LNCaP clone FGC (cell line): ENCODE measurements around the gene DPM2.

Experiments used
- DNase-seq: peaks from one replicate; pipeline ENCODE4 v3.0.0-alpha.2; 2011; ENCODE audit warnings: low read depth
- H3K4me3 ChIP-seq: 2 replicates; pipeline ENCODE4 v1.5.1; 2011; ENCODE audit warnings: mild to moderate bottlenecking, low read depth, low read length, control low read depth
- TF ChIP-seq, protein P1 (sequence below): IDR thresholded peaks from 2 replicates; pipeline ENCODE4 v1.5.1; 2012; ENCODE audit warnings: mild to moderate bottlenecking; ENCODE audit not compliant: control insufficient read depth, insufficient read depth; ENCODE audit errors: extremely low read depth

DPM2 gene

GRCh38 chr9:127908660-127908926, 29.1 kb downstream of the DPM2 start:
- TF ChIP-seq, protein P1, sequence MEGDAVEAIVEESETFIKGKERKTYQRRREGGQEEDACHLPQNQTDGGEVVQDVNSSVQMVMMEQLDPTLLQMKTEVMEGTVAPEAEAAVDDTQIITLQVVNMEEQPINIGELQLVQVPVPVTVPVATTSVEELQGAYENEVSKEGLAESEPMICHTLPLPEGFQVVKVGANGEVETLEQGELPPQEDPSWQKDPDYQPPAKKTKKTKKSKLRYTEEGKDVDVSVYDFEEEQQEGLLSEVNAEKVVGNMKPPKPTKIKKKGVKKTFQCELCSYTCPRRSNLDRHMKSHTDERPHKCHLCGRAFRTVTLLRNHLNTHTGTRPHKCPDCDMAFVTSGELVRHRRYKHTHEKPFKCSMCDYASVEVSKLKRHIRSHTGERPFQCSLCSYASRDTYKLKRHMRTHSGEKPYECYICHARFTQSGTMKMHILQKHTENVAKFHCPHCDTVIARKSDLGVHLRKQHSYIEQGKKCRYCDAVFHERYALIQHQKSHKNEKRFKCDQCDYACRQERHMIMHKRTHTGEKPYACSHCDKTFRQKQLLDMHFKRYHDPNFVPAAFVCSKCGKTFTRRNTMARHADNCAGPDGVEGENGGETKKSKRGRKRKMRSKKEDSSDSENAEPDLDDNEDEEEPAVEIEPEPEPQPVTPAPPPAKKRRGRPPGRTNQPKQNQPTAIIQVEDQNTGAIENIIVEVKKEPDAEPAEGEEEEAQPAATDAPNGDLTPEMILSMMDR = no peak
- no peak for DNase-seq
- H3K4me3 ChIP-seq = no peak overlapping the region

DNA sequence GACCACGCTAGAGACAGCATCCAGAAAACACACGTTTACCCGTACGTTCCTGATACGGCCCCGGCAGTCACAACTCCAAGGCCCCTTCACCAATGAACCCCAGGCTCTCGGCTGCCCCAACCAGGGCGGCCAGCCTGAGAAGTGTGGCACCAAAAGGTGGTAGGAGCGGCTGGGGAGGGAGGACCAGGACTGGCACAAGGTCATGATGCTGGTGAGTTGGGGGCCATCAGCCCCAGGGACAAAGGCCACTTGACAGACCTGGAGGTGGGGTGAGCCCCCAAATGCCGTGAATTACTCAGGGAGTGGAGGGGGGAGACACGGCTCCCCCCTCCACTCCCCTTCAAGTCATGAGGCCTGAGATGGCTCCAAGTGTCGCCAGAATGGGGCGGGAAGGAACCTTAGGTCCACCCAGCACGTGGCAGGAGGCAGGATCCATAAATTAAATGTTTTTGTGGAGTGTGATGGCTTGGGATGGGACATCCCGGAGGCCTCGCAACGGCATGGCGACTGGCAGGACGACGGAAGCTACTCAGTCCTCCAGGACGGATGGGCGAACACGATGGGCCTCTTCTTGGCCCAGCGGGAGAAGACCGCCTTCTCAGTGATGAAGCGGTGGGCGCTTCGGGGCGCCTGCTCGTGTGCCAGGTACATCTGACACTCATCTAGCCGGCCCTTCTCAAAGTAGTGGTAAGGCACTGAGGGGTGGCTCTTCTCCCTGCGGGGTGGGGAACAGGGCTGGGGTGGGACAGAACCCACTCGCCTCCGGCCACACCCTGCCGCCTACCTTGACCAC, 29.6 kb downstream of the DPM2 start:
- TF ChIP-seq, protein P1 = no peak
- DNase-seq = no peak
- H3K4me3 ChIP-seq = no peak overlapping the region

DNA sequence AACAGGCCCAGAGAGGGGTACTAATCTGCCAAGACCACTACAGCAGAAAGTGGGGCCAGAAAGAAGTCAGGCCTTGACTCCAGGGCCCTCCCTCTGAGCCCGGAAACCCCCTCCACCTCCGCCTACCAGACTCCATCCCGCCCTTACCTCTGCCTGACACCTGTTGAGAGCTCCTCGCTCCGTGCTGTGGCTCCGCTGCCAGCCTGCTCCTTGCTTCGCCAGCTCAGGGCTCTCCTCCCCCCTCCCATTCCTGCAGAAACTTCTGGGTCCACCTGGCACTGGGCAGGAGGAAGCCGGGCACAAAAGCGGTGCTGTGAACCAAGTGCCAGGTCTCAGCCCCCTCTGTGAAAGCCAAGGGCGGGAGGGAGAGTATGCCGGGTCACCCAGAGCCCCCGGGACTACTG, 31.9 kb downstream of the DPM2 start:
- TF ChIP-seq, protein P1 = no peak
- no peak overlapping the region for H3K4me3 ChIP-seq
- no peak for DNase-seq

GRCh38 chr9:127905004-127905728, 32.5 kb downstream of the DPM2 start:
- TF ChIP-seq, protein P1 = no peak
- no peak overlapping the region for H3K4me3 ChIP-seq
- no peak for DNase-seq

GRCh38 chr9:127904561-127905003, 33.1 kb downstream of the DPM2 start:
- H3K4me3 ChIP-seq = no peak overlapping the region
- TF ChIP-seq, protein P1 = no peak
- DNase-seq = no peak

GRCh38 chr9:127903557-127904475, 33.8 kb downstream of the DPM2 start:
- DNase-seq = no peak

More at GRCh38 chr9:127903557-127904475, 33.8 kb downstream of the DPM2 start:
- TF ChIP-seq, protein P1 = no peak
- H3K4me3 ChIP-seq = no peak overlapping the region
